CD4-positive, alpha-beta T cell treated with Interleukin-10 for 1 hour (primary cell): ENCODE data around the gene ZNF776.
A peak's percentile ranks its signal among the peaks of the same experiment; 100 is the strongest.
"Not testable (repeated sequence)": the region's sequence is repeated elsewhere in the genome, so short reads cannot be mapped to it uniquely, and the experiment has no call there.

ENCODE experiments used
- DNase-seq: peaks from one replicate; pipeline ENCODE4 v3.0.0-alpha.2; 2020

ZNF776 gene

DNA sequence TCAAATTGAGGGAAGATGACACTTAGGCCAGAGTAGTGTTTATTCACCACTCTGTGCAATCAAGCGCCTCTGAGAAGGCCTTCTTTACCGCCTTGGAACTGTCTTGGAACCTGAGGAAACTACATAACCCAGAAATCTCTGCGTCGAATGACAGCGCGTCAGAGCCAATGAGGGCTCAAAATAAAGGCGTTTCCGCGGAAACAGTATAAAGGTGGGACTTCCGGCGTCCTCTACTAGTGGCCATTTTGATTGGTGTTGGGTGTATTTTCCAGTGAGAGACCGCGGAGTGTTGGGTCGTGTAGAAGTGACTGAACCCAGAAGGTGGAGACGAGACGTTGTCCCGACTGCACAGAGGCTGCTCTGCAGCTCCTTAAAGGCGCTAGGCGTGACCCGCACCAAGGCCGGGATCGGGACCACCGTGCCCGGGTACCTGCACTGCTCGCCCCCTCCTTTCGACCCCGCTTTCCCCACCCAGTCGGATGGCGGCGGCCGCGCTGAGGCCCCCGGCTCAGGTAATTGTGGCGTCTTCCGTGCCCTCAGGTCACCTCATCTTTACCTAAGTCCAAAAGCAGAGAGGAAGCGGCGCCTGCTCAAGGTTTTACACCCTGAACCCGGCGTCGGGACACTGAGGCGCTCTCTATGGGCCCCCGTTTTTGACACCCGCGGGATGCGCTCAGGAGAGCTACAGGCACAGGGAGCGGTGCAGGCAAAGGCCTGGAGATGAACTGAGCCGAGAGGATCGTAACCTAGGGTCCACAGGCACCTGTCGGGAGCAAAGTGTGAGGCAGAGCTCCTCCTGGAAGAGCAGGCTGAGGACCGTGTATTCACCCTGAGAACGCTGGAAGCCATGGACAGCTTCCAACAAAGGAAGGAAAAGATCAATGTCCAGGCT lies at the start of gene ZNF776:
ZNF776 (plus strand) TSS at position 236 of the 892 bp plus-strand sequence; CDS start at position 480, 244 bp downstream.
- peak; percentile 92 for DNase-seq

DNA sequence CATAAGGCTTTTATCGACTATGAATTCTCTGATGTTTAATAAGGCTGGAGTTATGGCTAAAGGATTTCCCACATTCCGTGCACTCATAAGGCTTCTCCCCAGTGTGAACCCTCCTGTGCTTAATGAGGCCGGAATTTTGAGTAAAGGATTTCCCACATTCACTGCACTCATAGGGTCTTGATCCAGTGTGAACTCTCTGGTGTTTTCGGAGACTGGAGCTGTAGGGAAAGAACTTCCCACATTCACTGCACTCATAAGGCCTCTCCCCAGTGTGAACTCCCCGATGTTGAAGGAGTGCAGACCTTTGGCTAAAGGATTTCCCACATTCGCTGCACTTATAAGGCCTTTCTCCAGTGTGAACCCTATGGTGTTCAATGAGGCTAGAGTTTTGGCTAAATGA lies 45.0 kb upstream of the ZNF776 start:
- DNase-seq: no peak

DNA sequence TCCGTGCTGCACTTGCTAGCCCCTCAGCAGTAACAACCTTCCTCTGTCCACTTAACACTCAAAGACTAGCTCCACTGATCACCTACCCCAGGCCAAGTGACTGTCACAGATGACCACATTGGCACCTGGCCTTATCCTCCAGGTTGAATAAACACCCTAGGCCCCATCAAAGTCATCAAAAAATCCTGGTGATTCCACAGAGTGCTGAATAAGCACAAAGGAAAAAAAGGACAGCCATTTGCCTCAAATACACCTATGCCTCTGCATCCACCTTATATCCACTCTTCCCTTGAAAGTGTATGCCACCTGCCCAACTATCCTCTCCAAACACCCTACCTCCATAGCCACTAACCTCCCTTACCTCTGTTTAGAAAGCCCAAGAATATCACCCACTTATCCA lies 40.3 kb upstream of the ZNF776 start:
- DNase-seq: no peak

DNA sequence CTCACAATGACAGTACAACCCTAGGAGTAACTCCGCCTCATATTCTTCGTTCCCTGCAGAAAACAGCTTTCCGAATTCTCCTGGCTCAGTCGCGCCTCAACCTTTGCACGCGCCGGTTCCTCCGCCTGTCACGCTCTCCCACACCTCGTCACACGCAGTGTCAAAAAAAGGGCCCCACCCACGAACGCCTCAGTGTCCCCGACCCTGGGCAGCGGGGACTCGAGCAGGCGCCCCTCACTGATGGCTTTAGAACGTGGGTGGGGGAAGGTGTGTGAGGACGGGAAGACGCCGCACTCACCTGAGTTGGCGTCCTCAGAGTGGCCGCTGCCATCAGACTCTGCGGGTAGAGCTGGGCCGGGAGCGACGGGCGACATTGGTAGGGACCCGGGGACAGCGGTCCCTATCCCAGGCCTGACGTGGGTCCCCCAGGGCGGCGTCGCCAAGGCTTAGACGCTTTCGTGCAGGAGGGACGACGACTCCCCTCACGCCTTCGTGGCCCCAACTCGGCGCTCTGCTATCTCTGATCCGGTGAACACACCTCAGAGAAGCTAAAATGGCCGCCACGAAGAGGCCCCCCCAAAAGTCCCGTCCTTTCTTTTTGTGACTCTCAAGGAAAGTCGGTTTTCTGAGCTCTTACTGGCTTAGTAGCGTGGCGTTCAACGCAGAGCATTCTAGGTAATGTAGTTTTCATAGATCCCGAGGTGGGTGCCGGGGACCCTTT lies 37.8 kb upstream of the ZNF776 start, which contains the start of gene ZNF154:
ZNF154 (minus strand) TSS at position 564 of the 721 bp plus-strand sequence; CDS start at position 331, 233 bp downstream.
- peak; percentile 82 for DNase-seq

DNA sequence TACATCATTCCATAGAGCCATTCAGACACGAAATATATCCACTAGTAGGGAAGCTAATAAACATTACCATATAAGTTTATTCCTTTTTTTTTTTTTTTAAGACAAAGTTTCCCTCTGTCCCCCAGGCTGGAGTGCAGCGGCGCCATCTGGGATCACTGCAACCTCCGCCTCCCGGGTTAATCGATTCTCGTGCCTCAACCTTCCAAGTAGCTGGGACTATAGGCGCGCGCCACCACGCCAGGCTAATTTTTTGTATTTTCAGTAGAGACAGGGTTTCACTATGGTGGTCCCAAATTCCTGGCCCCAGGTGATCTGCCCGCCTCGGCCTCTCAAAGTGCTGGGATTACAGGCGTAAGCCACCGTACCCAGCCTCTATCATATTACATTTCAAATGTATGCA lies 37.0 kb upstream of the ZNF776 start:
- no peak for DNase-seq

- no peak for DNase-seq
These were observed 34.4 kb upstream of the ZNF776 start for GRCh38 chr19:57712222-57712621.

DNA sequence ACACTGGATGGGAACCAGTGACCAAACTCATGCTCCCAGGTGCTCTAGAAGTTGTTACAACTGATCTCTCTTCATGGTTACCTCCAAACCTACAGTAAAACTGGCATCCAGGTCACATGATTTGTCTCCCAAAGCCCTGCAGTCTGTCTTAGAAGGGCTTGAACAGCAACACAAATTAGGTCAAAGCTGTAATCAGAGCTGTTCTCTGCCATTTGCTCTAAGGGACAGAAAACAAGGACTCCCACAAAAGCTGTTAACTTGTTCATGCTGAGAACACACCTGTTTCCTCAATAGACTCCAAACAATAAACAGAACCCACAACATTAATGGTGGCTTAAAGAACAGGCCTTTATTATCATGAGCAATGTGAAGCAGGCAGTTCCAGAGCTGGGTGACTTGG lies 27.2 kb upstream of the ZNF776 start:
- DNase-seq: no peak

DNA sequence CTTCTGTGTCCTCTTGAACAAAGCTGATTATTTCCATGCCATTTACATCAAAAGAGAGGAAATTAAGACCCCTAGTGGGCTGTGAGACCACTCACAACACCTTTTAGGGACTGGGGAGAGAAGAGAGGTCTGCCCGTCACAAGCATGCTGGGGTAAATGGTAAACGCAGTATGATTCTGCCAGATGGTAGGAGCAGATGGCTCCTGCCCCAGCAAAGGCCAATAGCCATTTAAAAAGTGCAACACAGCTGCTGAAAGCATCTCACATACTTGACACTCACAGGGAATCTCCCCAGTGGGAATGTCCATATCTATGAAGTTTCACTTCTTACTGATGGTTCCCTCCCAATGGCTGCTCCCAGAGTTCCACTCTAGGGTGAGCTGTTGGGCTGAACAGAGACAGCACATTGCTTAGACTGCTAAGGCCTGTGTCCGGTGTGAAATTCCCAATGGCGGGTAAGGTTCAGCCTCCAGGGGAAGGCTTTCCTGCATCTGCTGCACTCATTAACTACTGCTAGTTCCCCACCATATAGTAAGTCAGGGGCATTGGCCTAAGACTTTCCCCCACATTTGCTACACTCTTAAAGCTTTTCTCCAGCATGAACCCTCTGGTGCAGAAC lies 26.6 kb upstream of the ZNF776 start:
- DNase-seq: no peak

DNA sequence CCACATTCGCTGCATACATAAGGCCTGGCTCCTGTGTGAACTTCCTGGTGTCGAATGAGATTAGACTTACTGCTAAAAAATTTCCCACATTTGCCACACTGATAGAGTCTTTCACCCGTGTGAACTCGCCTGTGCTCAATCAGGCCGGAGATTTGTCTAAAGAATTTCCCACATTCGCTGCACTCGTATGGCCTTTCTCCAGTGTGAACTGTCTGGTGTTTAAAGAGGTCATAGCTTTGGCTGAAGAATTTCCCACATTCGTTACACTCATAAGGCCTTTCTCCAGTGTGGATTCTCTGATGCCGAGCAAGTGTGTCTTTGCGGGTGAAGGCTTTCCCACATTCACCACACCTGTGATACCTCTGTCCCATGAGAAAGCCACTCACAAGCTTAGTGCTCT lies 25.7 kb upstream of the ZNF776 start:
- no peak for DNase-seq

GRCh38 chr19:57738320-57738719 lies 8.3 kb upstream of the ZNF776 start:
- DNase-seq: peak; percentile 48

DNA sequence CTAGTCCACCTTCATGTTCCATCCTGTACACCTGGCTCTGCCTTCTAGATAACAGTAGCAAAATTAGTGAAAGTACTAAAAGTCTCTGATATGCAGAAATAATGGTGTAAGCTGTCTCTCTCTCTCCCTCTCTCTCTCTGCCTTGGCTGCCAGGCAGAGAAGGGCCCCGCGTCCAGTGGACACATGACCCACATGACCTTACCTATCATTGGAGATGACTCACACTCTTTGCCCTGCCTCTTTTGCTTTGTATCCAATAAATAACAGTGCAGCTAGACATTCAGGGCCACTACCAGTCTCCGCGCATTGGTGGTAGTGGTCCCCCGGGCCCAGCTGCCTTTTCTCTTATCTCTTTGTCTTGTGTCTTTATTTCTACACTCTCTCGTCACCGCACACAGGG lies 7.8 kb upstream of the ZNF776 start:
- not testable (repeated sequence) for DNase-seq

- DNase-seq: no peak
These were observed 825 bp downstream of the ZNF776 start for GRCh38 chr19:57747472-57747807.

DNA sequence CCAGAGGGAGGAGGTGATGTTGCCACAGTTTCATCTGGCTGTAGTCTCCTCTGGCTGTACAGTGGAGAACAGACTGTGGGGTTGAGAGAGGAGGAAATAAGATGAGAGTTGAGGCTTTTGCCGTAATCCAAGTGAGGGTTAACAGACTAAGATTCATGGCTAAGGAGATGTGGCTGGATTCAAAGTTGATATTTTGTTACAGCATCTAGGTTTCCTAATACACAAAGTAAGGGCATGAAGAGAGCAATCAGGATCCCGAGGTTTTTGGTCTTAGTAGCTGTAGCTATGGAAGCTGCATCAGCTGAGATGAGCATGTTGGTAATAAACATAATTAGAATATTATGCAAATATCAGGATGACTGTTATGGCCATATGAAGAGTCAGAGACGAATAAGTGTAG lies 1.4 kb downstream of the ZNF776 start:
- no peak for DNase-seq

- DNase-seq: no peak
These were observed 7.6 kb downstream of the ZNF776 start for GRCh38 chr19:57754091-57754673.

GRCh38 chr19:57755031-57755430 lies 8.4 kb downstream of the ZNF776 start:
- DNase-seq: no peak

DNA sequence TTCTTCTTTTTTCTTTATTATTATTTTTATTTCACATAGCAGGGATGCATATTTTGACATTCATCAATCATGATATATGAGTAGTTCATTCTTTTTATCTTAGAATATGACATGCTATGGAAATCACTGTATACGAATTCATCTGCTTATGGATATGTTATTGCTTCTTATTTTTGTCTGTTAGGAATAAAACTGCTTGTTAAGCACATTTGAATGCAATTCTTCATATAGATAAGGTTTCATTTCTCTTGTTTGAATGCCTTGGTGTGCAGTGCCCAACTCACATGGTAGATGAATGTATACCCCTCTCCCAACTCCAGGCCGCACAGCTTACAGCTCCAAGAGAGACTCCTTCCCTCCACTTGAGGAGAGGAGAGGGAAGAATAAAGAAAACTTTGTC lies 11.3 kb downstream of the ZNF776 start:
- no peak for DNase-seq

GRCh38 chr19:57759096-57759495 lies 12.5 kb downstream of the ZNF776 start:
- no peak for DNase-seq

DNA sequence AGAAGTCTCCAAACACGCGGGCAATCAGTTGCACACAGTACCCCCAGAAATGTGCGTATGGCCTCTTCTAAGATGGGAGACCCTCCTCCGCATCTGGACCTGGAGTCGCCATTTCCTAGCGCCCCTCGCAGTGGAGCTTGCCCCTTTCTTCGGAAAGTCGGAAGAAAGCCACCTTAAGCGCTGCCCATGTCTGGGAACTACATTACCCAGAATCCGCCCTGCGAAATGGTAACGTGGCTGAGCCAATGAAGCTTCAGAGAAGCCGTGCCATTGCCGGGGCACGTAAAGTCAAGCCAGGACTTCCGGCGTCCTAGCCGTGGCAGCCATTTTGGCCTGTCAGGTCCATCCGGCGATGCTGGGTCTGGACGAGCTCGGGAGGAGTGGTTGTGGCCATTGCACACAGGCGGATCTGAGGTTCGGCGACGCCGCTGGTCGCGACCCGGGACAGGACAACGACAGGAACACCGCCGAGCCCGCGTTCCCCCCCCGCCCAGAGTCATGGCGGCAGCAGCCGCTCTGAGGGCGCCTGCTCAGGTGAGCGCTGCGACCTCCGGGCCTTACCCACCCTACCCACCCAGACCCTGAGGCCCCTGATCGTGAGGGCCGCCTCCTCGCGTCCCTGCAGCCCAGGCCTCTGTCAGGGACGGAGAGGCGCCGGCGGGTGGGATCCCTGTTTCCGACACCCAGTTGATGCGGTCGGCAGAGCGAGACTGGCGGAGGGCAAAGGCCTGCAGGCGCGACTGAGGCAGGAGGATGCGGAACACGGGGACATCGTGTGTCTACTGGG lies 22.9 kb downstream of the ZNF776 start, which contains the start of gene ZNF586:
ZNF586 (plus strand) TSS at position 332 of the 787 bp plus-strand sequence; CDS start at position 499, 167 bp downstream.
- DNase-seq: peak; percentile 91

DNA sequence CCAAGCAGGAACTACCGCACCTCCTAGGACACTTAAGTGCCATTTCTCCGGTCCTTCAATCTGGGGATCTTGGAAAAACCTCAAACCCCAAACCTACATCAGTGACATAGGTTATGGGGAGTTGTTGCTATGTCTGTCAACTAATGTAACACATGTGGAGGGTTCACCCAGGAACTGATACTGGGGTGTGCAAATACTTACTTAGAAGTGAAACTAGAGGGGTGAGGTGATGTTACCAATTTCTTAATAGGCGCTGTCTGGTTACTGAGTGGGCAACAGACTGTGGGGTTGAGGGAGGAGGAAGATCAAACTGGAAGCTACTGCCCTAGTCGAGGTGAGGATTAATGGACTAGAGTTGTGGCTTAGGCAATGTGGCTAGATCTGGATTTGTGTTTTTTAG lies 24.8 kb downstream of the ZNF776 start:
- no peak for DNase-seq

DNA sequence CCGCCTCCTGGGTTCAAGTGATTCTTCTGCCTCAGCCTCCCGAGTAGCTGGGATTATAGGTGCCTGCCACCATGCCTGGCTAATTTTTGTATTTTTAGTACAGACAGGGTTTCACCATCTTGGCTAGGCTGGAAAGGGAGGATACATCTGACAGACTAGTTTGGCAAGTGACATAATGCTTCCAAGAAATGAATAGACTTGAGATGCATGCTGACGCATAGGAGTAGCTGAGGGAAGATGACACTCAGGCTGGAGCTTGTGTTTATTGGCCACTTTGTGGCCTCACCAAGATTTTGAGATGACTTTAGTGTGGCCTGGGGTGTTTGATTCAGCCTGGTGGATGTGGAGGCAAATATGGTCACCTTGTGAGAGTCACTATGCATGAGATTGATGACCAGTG lies 26.9 kb downstream of the ZNF776 start:
- DNase-seq: no peak

- no peak for DNase-seq
These were observed 30.2 kb downstream of the ZNF776 start for GRCh38 chr19:57776764-57777296.

DNA sequence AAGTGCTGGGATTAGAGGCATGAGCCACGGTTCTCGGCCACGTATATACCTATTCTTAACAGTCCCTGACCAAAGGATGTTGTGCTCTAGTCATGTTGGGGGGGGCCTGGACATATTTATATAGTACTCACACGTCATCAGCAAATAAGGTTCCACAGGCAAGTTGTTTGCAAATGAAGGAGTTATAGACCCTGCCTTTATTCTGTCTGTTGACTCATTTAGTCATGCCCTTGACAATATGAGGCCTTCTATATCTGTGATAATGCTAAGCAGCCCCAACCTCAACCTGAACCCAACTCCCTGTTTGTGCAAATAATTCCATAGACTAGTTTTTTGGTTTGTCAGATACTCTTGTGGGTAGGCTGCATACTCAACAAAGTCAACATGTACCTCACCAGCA lies 31.7 kb downstream of the ZNF776 start:
- DNase-seq: no peak
